ENCODE data around the gene ETV6. TPM values are rescaled to one million over a fixed set of nuclear protein-coding genes. Genes with fewer than 3 reads are reported as not detected.

Gene ETV6
- total RNA-seq, 1 experiment from 2014 or later: 17.2 TPM

DNA sequence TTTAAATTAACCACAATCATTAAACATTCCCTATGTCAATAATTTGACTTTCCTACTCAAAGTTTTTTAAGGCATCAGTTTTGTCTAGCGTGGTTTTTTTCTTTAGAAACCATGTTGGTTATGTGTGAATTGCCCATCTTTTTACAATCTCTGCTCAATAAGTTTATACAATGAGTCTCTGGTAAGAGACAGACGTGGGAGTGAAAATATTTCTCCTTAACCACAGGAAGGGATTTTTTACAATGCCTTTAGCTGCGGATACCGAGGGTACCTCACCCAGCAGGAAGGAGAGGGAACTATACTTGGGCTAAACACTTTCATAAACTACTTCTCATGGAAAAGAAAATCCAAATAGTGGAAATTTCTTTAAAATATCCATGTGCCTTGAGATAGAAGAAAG, 229.8 kb downstream of the ETV6 start:
- in situ Hi-C loops (cut with HindIII; ENCODE audit: low pct_unique_long_range_greater_than_20kb, low sequenced_read_pairs): no loop called here
- DNase-seq (ENCODE audit: low read depth, low spot score) (no peak), ATAC-seq (no peak)
- intact Hi-C loops (cut with micrococcal nuclease; ENCODE audit: unreplicated experiment): no loop called here
- ChIA-PET POLR2A (no interaction called here), CTCF (no interaction called here)
- Histone ChIP-seq H3K36me3 (ENCODE audit: control insufficient read depth, insufficient read depth, low read length) (no peaks in the 10 kb centered on the region), H3K9me3 (ENCODE audit: control insufficient read depth, insufficient read depth, low read depth, low read length) (no peaks in the 10 kb centered on the region), H3K4me3 (ENCODE audit: low read depth in 2 of 2, low read length in 2 of 2) (no peak overlapping the region), H3K4me1 (ENCODE audit: control insufficient read depth, insufficient read depth, low read length) (no peaks in the 10 kb centered on the region), H3K27ac (ENCODE audit: low read length) (no peak overlapping the region), H3K27me3 (ENCODE audit: control insufficient read depth, insufficient read depth, low read length) (no peaks in the 10 kb centered on the region)
- no TSS peak for BruUV-seq (replicated peaks)
- no peak for TF ChIP-seq TCF7L2 (IDR thresholded peaks at IDR 0.05; ENCODE audit: low read depth, low read length)
- TF ChIP-seq POLR2AphosphoS5 (IDR thresholded peaks at IDR 0.05; ENCODE audit: low read depth, low read length): no peak
- TF ChIP-seq SIN3A (IDR thresholded peaks at IDR 0.05; ENCODE audit: borderline replicate concordance, insufficient read depth, low read depth, low read length): no peak

DNA sequence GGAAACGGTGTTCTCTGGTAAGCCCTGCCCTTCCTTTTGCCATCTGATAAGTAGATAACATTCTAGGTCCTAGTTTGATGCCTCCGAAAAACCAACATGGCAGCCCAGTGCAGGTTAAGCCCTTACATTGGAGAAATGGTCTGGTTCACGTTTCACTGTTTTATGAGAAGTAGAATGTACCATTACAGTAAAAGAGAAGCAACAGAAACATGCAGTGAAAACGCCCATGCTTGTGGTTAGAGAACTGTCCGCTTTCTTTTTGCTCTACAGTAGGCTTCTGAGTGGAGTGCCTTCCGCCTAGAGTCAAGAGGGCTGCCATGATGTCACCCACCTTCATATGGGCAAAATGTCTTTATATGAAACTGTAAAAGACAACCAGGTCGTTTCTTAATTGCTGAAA, 230.9 kb downstream of the ETV6 start:
- ATAC-seq (no peak), DNase-seq (ENCODE audit: low read depth, low spot score) (no peak)
- no peak for TF ChIP-seq TCF7L2 (IDR thresholded peaks at IDR 0.05; ENCODE audit: low read depth, low read length)
- TF ChIP-seq POLR2AphosphoS5 (IDR thresholded peaks at IDR 0.05; ENCODE audit: low read depth, low read length): no peak
- no peak for TF ChIP-seq SIN3A (IDR thresholded peaks at IDR 0.05; ENCODE audit: borderline replicate concordance, insufficient read depth, low read depth, low read length)
- no peak for TF ChIP-seq REST (IDR thresholded peaks at IDR 0.05; ENCODE audit: insufficient read depth in 1 of 2, low read depth in 2 of 2, low read length in 1 of 2)
- TF ChIP-seq CTCF (IDR thresholded peaks at IDR 0.05): no peak
- CTCF ChIA-PET: no interaction called here
- no peak overlapping the region for H3K27ac ChIP-seq (ENCODE audit: low read length)
- POLR2A ChIA-PET: no interaction called here
- no peaks in the 10 kb centered on the region for H3K27me3 ChIP-seq (ENCODE audit: control insufficient read depth, insufficient read depth, low read length)
- no TSS peak for BruUV-seq (replicated peaks)
- H3K4me1 ChIP-seq (ENCODE audit: control insufficient read depth, insufficient read depth, low read length): no peaks in the 10 kb centered on the region; the same call in 1 of the 2 replicates
- no peak overlapping the region for H3K4me3 ChIP-seq (ENCODE audit: low read depth in 2 of 2, low read length in 2 of 2)
- no peaks in the 10 kb centered on the region for H3K36me3 ChIP-seq (ENCODE audit: control insufficient read depth, insufficient read depth, low read length)
- intact Hi-C loops (cut with micrococcal nuclease; ENCODE audit: unreplicated experiment): no loop called here
- in situ Hi-C loops (cut with HindIII; ENCODE audit: low pct_unique_long_range_greater_than_20kb, low sequenced_read_pairs): no loop called here
- no peaks in the 10 kb centered on the region for H3K9me3 ChIP-seq (ENCODE audit: control insufficient read depth, insufficient read depth, low read depth, low read length)

GRCh38 chr12:11881835-11882234, 232.4 kb downstream of the ETV6 start:
- H3K27me3 ChIP-seq (ENCODE audit: control insufficient read depth, insufficient read depth, low read length): no peaks in the 10 kb centered on the region
- no peak for TF ChIP-seq SIN3A (IDR thresholded peaks at IDR 0.05; ENCODE audit: borderline replicate concordance, insufficient read depth, low read depth, low read length)
- no peak for TF ChIP-seq CTCF (IDR thresholded peaks at IDR 0.05)
- no peak for TF ChIP-seq POLR2AphosphoS5 (IDR thresholded peaks at IDR 0.05; ENCODE audit: low read depth, low read length)
- no peak for TF ChIP-seq TCF7L2 (IDR thresholded peaks at IDR 0.05; ENCODE audit: low read depth, low read length)
- TF ChIP-seq REST (IDR thresholded peaks at IDR 0.05; ENCODE audit: insufficient read depth in 1 of 2, low read depth in 2 of 2, low read length in 1 of 2): no peak
- H3K27ac ChIP-seq (ENCODE audit: low read length): no peak overlapping the region
- CTCF ChIA-PET: no interaction called here
- no peak for DNase-seq (ENCODE audit: low read depth, low spot score)
- no peaks in the 10 kb centered on the region for H3K9me3 ChIP-seq (ENCODE audit: control insufficient read depth, insufficient read depth, low read depth, low read length)
- intact Hi-C loops (cut with micrococcal nuclease; ENCODE audit: unreplicated experiment) (no loop called here), in situ Hi-C loops (cut with HindIII; ENCODE audit: low pct_unique_long_range_greater_than_20kb, low sequenced_read_pairs) (no loop called here)
- no peak overlapping the region for H3K4me3 ChIP-seq (ENCODE audit: low read depth in 2 of 2, low read length in 2 of 2)
- H3K36me3 ChIP-seq (ENCODE audit: control insufficient read depth, insufficient read depth, low read length): no peaks in the 10 kb centered on the region
- BruUV-seq (replicated peaks): no TSS peak
- POLR2A ChIA-PET: no interaction called here
- no peak for ATAC-seq
- no peaks in the 10 kb centered on the region; the same call in 1 of the 2 replicates for H3K4me1 ChIP-seq (ENCODE audit: control insufficient read depth, insufficient read depth, low read length)

Data from Panc1 (cell line).